Gastroesophageal sphincter (tissue), 3 donors: ENCODE measurements around the gene TGM4.

ENCODE experiments used
- POLR2A ChIP-seq, 2 donors: fragments of 450-650 bp; IDR thresholded peaks; one replicate each; pipeline ENCODE4 v1.6.1; 2017; ENCODE audit warnings: antibody characterized with exemption in 2 of 2, mild to moderate bottlenecking in 2 of 2, moderate library complexity in 1 of 2
- TF ChIP-seq, protein P1 (sequence below), 4 experiments: fragments of 200-600 bp in 2 of 4; fragments of 450-650 bp in 2 of 4; sonication (generic) in 1 of 4; IDR thresholded peaks; one replicate each; pipeline ENCODE4 v1.5.1; 2017 to 2019; ENCODE audit warnings: antibody characterized with exemption in 4 of 4, mild to moderate bottlenecking in 2 of 4, moderate library complexity in 2 of 4

GRCh38 chr3:44932271-44932670, 57.9 kb downstream of the TGM4 start:
- no peak for TF ChIP-seq POLR2A (IDR thresholded peaks at IDR 0.05)
- TF ChIP-seq, protein P1, sequence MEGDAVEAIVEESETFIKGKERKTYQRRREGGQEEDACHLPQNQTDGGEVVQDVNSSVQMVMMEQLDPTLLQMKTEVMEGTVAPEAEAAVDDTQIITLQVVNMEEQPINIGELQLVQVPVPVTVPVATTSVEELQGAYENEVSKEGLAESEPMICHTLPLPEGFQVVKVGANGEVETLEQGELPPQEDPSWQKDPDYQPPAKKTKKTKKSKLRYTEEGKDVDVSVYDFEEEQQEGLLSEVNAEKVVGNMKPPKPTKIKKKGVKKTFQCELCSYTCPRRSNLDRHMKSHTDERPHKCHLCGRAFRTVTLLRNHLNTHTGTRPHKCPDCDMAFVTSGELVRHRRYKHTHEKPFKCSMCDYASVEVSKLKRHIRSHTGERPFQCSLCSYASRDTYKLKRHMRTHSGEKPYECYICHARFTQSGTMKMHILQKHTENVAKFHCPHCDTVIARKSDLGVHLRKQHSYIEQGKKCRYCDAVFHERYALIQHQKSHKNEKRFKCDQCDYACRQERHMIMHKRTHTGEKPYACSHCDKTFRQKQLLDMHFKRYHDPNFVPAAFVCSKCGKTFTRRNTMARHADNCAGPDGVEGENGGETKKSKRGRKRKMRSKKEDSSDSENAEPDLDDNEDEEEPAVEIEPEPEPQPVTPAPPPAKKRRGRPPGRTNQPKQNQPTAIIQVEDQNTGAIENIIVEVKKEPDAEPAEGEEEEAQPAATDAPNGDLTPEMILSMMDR (IDR thresholded peaks at IDR 0.05) = no peak
